Neural crest cell (in vitro differentiated cells): ENCODE measurements around the gene MYO5B. TPM values are rescaled to one million over a fixed set of nuclear protein-coding genes. Genes with fewer than 3 reads are reported as not detected.

Experiments
- DNase-seq: peaks from one replicate; pipeline ENCODE4 v3.0.0; 2021; ENCODE audit warnings: low read depth, mixed read lengths, low spot score
- H3K27ac Mint-ChIP-seq: one replicate; pipeline ENCODE4 v1.8.0; 2021; ENCODE audit warnings: mild to moderate bottlenecking, mixed read lengths; ENCODE audit not compliant: unreplicated experiment
- H3K27me3 Mint-ChIP-seq: 2 replicates; pipeline ENCODE4 v1.8.0; 2021; ENCODE audit warnings: low read depth, mild to moderate bottlenecking, mixed read lengths
- H3K36me3 Mint-ChIP-seq: 2 replicates; pipeline ENCODE4 v1.8.0; 2021; ENCODE audit warnings: low read depth, mild to moderate bottlenecking, mixed read lengths
- H3K4me1 Mint-ChIP-seq: 2 replicates; pipeline ENCODE4 v1.8.0; 2021; ENCODE audit warnings: mixed read lengths
- H3K4me3 Mint-ChIP-seq: one replicate; pipeline ENCODE4 v1.8.0; 2021; ENCODE audit warnings: mild to moderate bottlenecking, mixed read lengths
- H3K9me3 Mint-ChIP-seq: 2 replicates; pipeline ENCODE4 v1.8.0; 2021; ENCODE audit warnings: mixed read lengths
- total RNA-seq: library from RNA; stranded (reverse); gene quantifications from 2 replicates; pipeline ENCODE4 v1.2.1, GENCODE V29; 2021
- TF ChIP-seq, protein P1 (sequence below): fragments of 200-600 bp; sonication (generic); conservative IDR thresholded peaks from 2 replicates; pipeline ENCODE4 v1.5.0; 2021; ENCODE audit warnings: antibody characterized with exemption, mild to moderate bottlenecking

MYO5B gene
- total RNA-seq, 1 donor from 2014 or later, result 0.40 TPM

GRCh38 chr18:49915352-49915751 lies 279.6 kb downstream of the MYO5B start:
- Mint-ChIP-seq H3K36me3 (no peaks in the 10 kb centered on the region), H3K27ac (no peak overlapping the region), H3K9me3 (no peaks in the 10 kb centered on the region), H3K4me1 (peaks cover 22% of the 10 kb centered on the region), H3K4me3 (no peak overlapping the region), H3K27me3 (no peaks in the 10 kb centered on the region)
- TF ChIP-seq, protein P1, sequence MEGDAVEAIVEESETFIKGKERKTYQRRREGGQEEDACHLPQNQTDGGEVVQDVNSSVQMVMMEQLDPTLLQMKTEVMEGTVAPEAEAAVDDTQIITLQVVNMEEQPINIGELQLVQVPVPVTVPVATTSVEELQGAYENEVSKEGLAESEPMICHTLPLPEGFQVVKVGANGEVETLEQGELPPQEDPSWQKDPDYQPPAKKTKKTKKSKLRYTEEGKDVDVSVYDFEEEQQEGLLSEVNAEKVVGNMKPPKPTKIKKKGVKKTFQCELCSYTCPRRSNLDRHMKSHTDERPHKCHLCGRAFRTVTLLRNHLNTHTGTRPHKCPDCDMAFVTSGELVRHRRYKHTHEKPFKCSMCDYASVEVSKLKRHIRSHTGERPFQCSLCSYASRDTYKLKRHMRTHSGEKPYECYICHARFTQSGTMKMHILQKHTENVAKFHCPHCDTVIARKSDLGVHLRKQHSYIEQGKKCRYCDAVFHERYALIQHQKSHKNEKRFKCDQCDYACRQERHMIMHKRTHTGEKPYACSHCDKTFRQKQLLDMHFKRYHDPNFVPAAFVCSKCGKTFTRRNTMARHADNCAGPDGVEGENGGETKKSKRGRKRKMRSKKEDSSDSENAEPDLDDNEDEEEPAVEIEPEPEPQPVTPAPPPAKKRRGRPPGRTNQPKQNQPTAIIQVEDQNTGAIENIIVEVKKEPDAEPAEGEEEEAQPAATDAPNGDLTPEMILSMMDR, result no peak
- DNase-seq, result no peak

- Mint-ChIP-seq H3K27ac (no peak overlapping the region), H3K4me1 (peaks cover 20% of the 10 kb centered on the region), H3K9me3 (no peaks in the 10 kb centered on the region), H3K27me3 (no peaks in the 10 kb centered on the region), H3K4me3 (no peak overlapping the region), H3K36me3 (no peaks in the 10 kb centered on the region)
- DNase-seq, result no peak
- TF ChIP-seq, protein P1, result no peak
Observed at GRCh38 chr18:49913221-49913620, 281.7 kb downstream of the MYO5B start.

GRCh38 chr18:49911427-49911826 lies 283.5 kb downstream of the MYO5B start:
- Mint-ChIP-seq H3K36me3 (no peaks in the 10 kb centered on the region), H3K27ac (no peak overlapping the region), H3K27me3 (no peaks in the 10 kb centered on the region), H3K4me1 (peaks cover 20% of the 10 kb centered on the region), H3K4me3 (no peak overlapping the region), H3K9me3 (no peaks in the 10 kb centered on the region)
- TF ChIP-seq, protein P1, result no peak
- DNase-seq, result no peak

DNA sequence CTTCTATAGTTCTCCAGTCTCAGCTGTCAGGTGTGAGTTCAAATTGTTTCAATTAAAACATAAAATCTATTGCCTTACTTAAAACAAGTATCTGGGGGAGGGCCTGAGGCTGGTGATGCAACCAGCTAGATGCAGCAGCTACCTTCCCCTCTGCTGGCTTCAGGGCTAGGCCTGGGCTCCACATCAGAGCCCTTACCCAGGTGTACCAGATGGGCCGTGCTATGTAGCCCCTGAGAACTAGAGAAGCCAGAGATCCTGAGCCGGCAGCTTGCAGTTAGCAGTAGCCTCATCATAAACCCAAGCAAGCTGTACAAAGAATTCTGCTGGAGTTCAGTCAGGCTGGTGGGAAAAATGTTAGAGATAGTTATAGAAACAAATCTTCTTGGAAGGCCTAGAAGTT lies 284.0 kb downstream of the MYO5B start:
- Mint-ChIP-seq H3K4me3 (no peak overlapping the region), H3K27ac (no peak overlapping the region), H3K9me3 (no peaks in the 10 kb centered on the region), H3K27me3 (no peaks in the 10 kb centered on the region), H3K36me3 (no peaks in the 10 kb centered on the region), H3K4me1 (peaks cover 19% of the 10 kb centered on the region)
- DNase-seq, result no peak
- TF ChIP-seq, protein P1, result no peak

DNA sequence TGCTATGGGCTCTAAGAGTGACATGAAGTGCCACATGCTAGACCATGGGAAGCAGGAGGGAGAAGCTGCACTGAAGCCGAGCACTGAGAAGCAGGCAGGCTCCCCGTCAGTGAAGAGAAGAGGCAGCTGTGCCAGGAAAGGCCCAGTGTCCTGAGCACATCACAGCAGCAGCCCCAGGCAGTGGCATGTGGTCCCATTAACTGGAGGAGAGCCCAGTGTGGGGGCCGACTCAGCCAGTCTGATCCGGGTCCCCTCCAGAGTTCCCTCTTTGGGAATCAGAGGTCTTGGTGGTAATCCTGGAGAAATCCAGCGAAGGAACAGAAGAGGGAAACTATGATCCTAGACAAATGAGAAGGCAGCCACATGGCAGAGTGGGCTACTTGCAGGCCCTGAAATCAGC lies 284.9 kb downstream of the MYO5B start:
- no peak overlapping the region for H3K27ac Mint-ChIP-seq
- H3K9me3 Mint-ChIP-seq, result no peaks in the 10 kb centered on the region
- H3K4me1 Mint-ChIP-seq, result peaks cover 10% of the 10 kb centered on the region
- no peaks in the 10 kb centered on the region for H3K36me3 Mint-ChIP-seq
- DNase-seq, result no peak
- TF ChIP-seq, protein P1, result no peak
- H3K4me3 Mint-ChIP-seq, result no peak overlapping the region
- no peaks in the 10 kb centered on the region for H3K27me3 Mint-ChIP-seq

- DNase-seq, result no peak
- Mint-ChIP-seq H3K4me1 (peaks cover 9% of the 10 kb centered on the region), H3K27ac (no peak overlapping the region), H3K36me3 (no peaks in the 10 kb centered on the region), H3K27me3 (no peaks in the 10 kb centered on the region), H3K9me3 (no peaks in the 10 kb centered on the region), H3K4me3 (no peak overlapping the region)
- TF ChIP-seq, protein P1, result no peak
Observed at GRCh38 chr18:49907346-49907929, 287.5 kb downstream of the MYO5B start.
